ENCODE measurements around the gene ADSS2.

GRCh38 chr1:244393604-244394176 lies 58.0 kb downstream of the ADSS2 start:
- TF ChIP-seq CTCF (IDR thresholded peaks at IDR 0.05) (no peak), POLR2A (IDR thresholded peaks at IDR 0.05) (no peak)

Measured in body of pancreas (tissue), 4 donors.